LHCN-M2 (cell line): ENCODE measurements around the gene TMEM212. TPM values are rescaled to one million over a fixed set of nuclear protein-coding genes. Genes with fewer than 3 reads are reported as not detected.

Experiments
- DNase-seq: peaks from one replicate; pipeline ENCODE4 v3.0.0-alpha.2; 2012; ENCODE audit warnings: low read depth
- polyA plus RNA-seq: library from polyadenylated mRNA; unstranded; fragments of >200 nt; gene quantifications from one replicate; pipeline ENCODE4 v1.2.1, GENCODE V29; 2012; ENCODE audit warnings: missing spikeins
- total RNA-seq: library from RNA; depleted of rRNA; stranded (reverse); fragments of >200 nt; gene quantifications from 2 replicates; pipeline ENCODE4 v1.2.3, GENCODE V29; 2014; rRNA removed

The TMEM212 gene
- total RNA-seq: not detected in 2 replicates
- not detected for polyA plus RNA-seq

GRCh38 chr3:171842864-171843518 is at the start of gene TMEM212:
TMEM212 (plus strand) TSS chr3:171843349; CDS start chr3:171843384, 35 bp downstream.
- peak; percentile 19 for DNase-seq

DNA sequence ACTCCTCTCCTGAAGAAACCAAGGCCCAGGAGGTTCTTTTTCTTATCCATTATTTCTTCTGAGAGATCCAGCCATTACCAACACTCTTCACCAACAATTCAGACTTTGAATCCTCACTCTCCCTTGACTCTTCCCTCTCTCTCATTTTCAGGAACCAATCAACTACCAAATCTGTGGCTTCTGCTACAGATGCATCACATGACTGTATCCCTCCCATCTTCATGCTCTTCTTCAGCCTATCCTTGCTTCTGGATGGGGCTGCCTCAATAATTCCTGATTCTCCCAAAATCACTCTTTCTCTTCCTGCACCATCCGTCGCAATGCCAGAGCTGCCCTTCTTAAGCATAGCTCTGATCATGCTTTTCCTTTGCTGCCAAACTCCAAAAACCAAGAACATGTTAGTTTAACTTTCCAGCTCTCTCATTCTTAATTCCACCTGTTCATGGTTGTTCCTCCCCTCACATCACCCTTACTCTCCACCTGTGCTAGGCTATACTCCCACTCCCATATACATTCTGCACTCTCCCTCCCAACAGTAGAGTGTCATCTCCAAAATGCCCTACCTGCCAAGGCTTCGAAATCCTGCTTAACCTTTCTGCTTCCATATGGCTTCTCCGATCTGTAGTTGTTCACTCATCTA is 46.4 kb upstream of the TMEM212 start:
- DNase-seq: no peak

- DNase-seq: no peak
Observed at GRCh38 chr3:171797265-171797679, 45.9 kb upstream of the TMEM212 start.

- DNase-seq: no peak
Observed at GRCh38 chr3:171797873-171798272, 45.3 kb upstream of the TMEM212 start.

- DNase-seq: no peak
Observed at GRCh38 chr3:171799501-171799900, 43.6 kb upstream of the TMEM212 start.

- peak; percentile 84 for DNase-seq
Observed at GRCh38 chr3:171801738-171802589, 41.2 kb upstream of the TMEM212 start.

DNA sequence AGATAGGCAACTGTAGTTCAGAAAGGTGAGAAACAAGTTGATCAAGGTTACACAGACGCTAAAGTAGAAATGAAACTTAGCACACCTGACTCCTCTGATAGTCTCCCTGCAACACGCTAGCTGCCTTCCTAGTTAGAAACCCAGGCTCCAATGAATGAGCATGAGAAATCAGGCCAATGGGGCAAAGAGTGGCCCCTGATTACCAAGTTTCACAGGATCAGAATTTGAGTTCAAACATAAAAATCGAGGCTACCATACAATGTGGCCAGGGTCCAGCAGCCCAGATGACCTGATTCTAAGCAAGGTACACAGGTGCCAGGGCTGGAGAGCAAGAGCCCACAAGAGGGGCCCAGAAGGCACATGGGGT is 40.6 kb upstream of the TMEM212 start:
- no peak for DNase-seq

GRCh38 chr3:171803044-171803443 is 40.1 kb upstream of the TMEM212 start:
- no peak for DNase-seq

DNA sequence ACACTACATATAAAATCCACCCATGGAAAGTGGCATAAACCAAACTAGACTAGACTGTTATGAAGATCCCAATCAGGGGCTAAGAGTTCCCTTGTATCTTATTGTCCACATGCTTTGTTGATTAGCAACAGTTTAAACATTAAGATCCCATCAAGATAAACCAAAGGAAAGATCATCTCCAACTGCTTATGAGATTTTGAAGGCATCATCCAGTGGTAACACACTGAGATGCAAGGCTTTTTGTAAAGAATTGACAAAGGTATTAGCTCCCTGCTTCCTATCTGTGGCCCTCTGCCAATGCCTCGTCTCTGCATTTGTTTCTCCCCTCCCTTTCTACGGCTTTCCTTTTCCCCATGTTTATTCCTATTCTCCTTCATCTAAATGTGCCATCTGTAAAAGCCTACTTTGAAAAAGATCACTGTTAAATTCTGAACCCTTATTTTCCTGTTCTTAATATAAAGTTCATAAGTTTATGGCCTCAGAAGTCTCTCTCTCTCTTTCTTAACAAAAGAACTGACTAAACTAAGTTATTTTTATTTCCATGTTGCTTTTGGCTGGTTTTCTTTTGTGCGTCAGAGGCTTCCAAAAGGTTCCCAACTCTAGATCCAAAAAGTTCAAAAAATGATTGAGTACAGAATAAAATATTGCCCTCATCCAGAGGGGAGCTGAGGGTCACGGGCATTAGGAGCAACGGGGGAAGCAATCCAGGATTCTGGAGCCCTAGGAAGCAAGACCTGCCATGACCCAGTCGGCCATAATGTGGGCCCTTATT is 38.3 kb upstream of the TMEM212 start:
- DNase-seq: no peak

DNA sequence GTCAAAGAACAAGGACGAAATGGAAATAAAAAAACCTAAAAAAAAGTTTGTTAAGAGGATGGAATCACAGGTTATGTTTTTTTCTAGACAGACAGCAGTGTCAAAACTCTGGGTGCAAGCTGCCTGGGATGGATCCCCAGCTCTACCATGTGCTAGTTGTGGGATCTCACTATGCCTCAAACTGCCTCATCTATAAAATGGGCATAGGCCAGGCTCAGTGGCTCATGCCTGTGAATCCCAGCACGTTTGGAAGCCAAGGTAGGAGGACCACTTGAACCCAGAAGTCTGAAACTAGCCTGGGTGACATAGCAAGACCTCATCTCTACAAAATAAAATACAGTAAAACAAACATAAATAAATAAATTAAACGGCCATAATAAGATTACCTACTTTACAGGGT is 37.5 kb upstream of the TMEM212 start:
- DNase-seq: no peak

DNA sequence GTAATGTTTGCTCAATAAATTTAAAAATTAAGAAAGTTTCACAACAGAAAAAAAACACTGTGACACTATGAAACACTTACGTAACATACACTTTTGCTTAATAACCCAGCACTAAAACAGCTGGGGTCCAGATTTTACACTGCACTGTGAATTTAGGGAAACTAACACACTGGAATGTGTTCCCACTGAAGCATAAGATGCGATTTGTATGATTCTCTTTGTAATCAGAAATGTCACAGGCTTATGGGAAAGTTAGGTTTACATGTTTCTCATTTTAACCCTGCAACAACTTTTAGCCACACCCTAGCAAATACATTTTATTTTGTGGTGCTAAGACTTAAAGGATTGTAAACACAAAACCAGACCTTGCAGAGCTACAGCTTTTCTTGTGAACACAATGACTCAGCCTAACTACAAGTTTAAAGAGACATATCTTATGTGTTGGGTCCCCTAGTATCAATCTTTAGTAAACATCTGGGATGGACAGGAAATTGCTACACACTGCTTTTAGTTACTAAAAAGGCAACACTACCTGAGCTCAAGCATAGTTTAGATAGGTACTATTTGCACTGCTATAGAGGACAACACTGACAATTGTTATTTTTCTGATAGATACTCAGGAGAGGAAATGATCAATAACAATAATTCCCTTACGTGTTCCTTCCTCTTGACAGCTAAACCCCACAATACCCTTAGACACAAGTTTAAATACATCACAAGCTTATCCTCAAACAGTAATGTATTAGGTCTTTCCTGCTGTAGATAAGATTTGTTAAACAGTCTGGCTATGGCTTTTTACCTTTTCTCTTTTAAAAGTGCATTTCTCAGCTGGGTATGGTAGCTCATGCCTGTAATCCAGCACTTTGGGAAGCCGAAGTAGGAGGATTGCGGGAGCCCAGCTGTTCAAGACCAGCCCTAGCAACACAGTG is 36.7 kb upstream of the TMEM212 start:
- DNase-seq: peak; percentile 37

DNA sequence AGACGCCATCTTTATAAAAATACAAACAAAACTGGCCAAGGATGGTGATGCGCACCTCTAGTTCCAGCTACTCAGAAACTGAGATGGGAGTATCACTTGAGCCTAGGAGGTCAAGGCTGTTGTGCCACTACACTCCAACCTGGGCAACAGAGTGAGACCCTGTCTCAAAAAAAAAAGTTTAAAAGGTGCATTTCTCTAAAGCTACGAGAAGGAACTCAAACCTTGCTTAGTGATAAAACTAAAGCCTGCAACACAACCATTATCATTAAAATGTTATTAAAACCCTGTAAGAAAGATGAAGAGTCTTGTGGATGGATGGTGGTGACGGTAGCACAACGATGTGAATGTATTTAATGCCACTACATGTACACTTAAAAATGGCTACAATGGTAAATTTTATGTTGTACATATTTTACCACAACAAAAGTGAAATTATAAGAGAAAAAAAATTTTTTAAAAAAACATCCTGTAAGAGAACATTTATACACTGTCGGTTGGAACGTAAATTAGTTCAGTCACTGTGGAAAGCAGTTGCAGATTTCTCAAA is 35.9 kb upstream of the TMEM212 start:
- DNase-seq: no peak

- DNase-seq: no peak
Observed at GRCh38 chr3:171807806-171808205, 35.3 kb upstream of the TMEM212 start.

DNA sequence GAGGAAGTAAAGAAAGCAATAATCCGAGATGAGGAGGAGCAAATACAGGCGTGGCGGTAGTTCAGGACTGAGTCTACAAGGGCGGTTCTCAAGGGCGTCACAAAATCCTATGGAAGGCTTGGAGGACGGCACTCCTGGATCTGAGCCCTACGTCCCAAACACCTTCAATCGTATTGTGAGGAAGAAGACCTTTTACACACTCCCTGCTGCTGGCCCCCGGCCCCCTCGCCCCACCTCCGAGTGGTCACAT is 33.6 kb upstream of the TMEM212 start:
- no peak for DNase-seq

DNA sequence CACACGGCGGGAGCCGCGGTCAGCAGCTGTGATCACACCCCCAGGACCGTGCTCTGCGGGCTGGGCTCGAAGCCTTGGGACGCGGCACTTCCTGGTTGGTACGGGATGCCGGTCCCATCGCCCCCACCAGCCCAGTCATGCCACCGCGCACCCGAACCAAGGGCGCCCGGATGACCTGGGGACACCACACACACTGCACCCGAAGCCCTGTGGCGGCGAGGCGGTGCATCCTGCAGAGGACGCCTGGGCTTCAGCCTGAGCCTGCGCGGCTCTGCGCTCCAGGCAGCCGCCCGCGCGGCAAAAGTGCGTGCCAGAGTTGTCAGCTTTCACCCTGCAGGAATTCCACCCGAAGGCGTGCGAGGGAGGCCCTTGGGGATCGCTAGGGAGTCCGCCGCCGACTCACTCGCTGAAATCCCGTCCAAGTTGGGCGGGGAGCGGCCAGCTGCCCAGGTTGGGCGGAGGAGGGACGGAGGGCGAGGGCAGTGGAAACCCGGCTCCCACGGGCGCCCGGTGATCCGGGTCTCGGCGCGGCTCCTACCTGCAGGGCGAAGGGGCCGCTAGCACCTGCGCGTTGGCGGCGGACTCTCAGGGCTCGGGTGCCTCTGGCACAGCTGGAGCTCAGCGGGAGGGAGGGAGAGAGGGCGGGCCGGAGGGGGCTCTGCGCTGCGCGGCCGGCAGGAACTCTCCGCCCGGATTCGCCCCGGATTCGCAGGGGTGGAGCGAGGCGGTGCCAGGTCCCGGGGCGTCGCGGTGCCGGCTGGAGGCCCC is 33.1 kb upstream of the TMEM212 start, which contains the start of gene PLD1:
TSS of gene PLD1 (minus strand) at position 623 of the 768 bp plus-strand sequence. CDS start 72,432 bp downstream, outside the sequence.
- DNase-seq: peak; percentile 75

DNA sequence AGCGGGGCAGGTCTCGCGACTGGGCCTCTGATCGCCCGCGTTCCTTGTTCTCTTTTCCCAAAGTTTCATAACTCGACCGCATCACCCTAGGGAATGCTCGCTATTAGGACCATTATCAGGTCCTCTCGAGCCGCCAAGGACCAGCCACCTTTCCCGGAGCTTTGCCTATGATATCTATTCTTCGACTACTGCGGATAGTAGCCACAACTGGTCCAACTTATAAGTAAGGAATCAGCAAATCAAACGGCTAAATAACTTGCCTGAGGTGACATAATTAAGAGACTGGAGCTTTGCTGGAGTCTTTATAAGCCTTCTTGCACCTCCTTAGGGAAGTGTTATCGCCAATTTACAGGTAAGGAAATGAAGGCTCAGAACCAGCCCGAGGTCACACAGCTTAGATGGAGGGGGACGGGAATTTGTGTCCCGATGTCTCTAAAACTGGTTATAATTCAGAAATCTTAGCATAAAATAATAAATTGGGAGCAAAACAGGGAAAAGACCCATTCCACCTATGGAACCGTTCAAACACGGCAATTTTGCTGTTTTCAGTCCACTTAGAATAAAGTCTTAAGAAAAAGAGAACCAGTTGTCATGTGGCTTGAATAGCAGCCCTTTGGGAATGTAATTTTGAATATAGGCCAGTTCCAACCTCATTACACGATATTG is 32.4 kb upstream of the TMEM212 start:
- no peak for DNase-seq

DNA sequence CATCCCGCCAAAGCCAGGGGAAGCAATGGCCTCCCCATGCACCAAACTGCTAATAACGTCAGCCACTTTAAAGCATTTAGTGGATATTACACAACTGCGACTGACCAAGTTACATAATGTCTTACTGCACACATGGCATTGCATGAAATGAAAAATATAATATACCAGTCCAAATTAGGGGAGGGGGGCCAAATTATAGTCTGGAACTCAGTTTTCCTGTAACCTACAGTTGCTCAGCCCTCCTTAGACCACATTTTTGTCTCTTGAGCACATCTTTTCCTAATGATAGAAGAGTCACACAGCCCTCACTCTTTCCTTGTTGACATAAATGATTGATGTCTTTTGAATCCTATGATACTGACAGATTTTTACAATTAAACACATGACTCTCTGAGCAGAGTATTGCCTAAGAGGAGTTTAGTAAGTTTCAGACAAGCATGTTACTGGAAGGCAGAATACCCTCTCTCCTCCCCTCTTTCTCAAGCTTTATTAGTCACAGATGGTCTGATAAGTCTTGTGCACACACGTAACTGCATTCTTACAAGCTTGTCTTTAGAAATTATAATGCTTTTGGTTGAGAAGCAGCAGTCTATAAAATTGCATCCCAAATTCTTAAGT is 31.7 kb upstream of the TMEM212 start:
- DNase-seq: peak; percentile 64

GRCh38 chr3:171811913-171812335 is 31.2 kb upstream of the TMEM212 start:
- DNase-seq: no peak

- DNase-seq: no peak
Observed at GRCh38 chr3:171812811-171813210, 30.3 kb upstream of the TMEM212 start.
